Measurements from ENCODE around the gene FRMD4A.

GRCh38 chr10:13969792-13970140 lies 361.0 kb downstream of the FRMD4A start:
- TF ChIP-seq PAX8 (IDR thresholded peaks at IDR 0.05) (no peak), CTCF (IDR thresholded peaks at IDR 0.05 in 2 of 3, conservative IDR thresholded peaks at IDR 0.05 in 1 of 3; ENCODE audit: control insufficient read depth in 2 of 3, extremely low read depth in 1 of 3, insufficient read depth in 1 of 3, low read depth in 3 of 3, low read length in 3 of 3) (no peak), YBX1 (IDR thresholded peaks at IDR 0.05) (no peak), BCL11A (IDR thresholded peaks at IDR 0.05; ENCODE audit: low read depth, low read length) (peak; percentile 51; the same call in 1 of the 2 replicates), EZH2 (IDR thresholded peaks at IDR 0.05; ENCODE audit: borderline replicate concordance, control insufficient read depth, low read depth, low read length) (no peak), TCF12 (IDR thresholded peaks at IDR 0.05; ENCODE audit: low read depth, low read length) (no peak), POLR2A (IDR thresholded peaks at IDR 0.05; ENCODE audit: low read depth, low read length) (no peak), ZNF274 (IDR thresholded peaks at IDR 0.05; ENCODE audit: insufficient read depth, insufficient read length) (no peak), KDM1A (IDR thresholded peaks at IDR 0.05; ENCODE audit: borderline replicate concordance) (no peak), RCOR1 (conservative IDR thresholded peaks at IDR 0.05; ENCODE audit: low read depth, low read length) (no peak), SRF (IDR thresholded peaks at IDR 0.05; ENCODE audit: low read depth in 2 of 2, low read length in 2 of 2) (no peak), NKRF (conservative IDR thresholded peaks at IDR 0.05) (no peak)

Measured in GM12878 (cell line).